Fibroblast of pulmonary artery (primary cell): ENCODE measurements around the gene SLC25A42.

ENCODE experiments used
- DNase-seq: peaks from one replicate; pipeline ENCODE4 v3.0.0-alpha.2; 2010; ENCODE audit warnings: low read depth
- H3K4me3 ChIP-seq: replicated peaks from 2 replicates; pipeline ENCODE4 v1.5.1; 2011; ENCODE audit warnings: low read depth, mild to moderate bottlenecking, control low read depth, low read length, moderate library complexity
- TF ChIP-seq, protein P1 (sequence below): IDR thresholded peaks from 2 replicates; pipeline ENCODE4 v1.5.1; 2011; ENCODE audit warnings: mild to moderate bottlenecking, control low read depth, low read length, inconsistent platforms; ENCODE audit errors: missing control alignments

The SLC25A42 gene

DNA sequence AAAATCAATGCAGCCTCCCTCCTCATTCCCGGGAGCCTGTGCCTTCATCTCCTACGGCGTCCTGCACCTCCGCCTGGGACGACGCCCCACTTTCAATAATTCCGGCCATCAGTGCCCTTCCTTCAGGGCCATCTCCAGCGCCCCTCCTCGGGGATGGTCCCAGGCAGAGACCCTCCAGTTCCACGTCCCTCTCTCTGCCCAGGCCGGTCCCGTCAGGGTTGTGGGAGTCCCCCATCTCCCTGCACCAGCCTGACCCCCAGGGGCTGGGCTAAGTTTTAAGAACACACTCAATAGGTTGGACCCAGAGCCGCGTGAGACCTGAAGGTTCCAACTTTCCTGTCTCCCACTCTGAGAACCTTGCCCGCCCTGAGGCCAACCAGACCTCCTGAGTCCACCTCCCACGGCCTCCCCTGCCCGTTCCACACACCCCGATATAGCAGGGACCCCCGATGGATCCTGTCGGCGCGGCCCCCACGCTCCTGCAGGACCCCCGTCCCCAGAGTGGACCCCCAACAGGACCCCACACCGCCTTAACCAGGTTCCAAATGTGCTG, 73.8 kb downstream of the SLC25A42 start:
- TF ChIP-seq, protein P1, sequence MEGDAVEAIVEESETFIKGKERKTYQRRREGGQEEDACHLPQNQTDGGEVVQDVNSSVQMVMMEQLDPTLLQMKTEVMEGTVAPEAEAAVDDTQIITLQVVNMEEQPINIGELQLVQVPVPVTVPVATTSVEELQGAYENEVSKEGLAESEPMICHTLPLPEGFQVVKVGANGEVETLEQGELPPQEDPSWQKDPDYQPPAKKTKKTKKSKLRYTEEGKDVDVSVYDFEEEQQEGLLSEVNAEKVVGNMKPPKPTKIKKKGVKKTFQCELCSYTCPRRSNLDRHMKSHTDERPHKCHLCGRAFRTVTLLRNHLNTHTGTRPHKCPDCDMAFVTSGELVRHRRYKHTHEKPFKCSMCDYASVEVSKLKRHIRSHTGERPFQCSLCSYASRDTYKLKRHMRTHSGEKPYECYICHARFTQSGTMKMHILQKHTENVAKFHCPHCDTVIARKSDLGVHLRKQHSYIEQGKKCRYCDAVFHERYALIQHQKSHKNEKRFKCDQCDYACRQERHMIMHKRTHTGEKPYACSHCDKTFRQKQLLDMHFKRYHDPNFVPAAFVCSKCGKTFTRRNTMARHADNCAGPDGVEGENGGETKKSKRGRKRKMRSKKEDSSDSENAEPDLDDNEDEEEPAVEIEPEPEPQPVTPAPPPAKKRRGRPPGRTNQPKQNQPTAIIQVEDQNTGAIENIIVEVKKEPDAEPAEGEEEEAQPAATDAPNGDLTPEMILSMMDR, result no peak
- H3K4me3 ChIP-seq, result peak overlapping the region; percentile 95
- peak; percentile 12 for DNase-seq

DNA sequence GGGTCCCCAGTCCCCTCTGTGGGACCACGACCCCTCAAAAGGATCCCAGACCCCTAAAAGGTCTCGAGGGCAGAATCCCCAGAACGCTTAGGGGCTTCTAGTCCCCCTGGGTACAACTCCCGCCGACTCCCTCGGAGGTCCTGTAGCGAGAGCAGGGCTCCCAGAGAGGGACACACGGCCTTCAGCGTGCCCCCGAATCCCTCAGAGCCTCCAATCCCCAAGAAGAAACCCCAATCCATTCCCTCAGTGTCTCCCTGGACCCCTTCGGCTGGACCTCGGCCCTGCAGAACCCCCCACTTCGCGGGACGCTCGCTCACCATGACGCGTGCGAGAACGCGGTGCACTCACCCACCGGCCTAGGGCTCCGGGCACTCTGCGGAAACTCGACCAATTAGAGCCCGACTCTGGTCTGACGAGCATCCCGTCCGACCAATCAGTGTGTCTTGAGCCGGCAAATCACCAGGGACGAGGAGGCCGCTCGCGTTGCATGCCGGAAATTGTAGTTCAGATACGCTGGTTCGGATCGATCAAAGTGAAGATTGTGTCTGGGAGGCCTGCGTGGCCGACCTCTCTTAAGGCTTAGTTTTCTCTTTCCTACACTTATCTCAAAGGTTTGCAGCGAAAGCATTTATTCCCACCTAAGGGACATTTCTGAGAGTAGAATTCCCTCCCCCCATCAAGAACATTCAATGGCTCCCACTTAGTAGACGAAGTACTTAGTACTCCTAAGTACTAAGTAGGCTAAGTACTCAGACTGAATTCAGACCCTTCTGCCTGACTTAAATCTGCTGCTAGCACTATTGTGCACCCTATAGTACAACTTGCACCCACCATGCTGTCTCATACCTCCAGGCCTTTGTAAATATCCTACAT, 74.6 kb downstream of the SLC25A42 start, which contains the start of gene TMEM161A:
Gene TMEM161A (minus strand): TSS at position 370 of the 873 bp plus-strand sequence. CDS start 50 bp downstream, at position 320.
- peak within 1 kb of the TSS; percentile 95 for H3K4me3 ChIP-seq
- TF ChIP-seq, protein P1, result no peak
- DNase-seq, result peak; percentile 99

DNA sequence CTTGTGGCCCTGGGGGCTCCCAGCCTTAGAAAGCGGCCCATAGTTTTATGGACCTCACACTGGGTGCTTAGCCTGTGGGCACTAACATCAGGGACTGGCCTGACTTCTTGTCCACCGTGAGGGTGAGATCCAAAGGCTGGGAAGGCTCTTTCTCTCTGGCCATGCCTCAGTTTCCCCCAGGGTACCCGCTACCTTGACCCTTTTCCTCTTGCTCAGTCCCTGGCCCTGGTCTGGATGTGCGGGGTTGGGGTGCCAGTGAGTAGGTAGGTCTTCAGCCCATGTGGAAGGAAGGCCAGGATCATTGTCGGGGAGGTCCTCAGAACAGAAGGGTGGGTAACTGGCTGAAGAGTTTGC, 76.1 kb downstream of the SLC25A42 start:
- TF ChIP-seq, protein P1, result no peak
- no peak for DNase-seq
- no peak overlapping the region for H3K4me3 ChIP-seq

GRCh38 chr19:19140476-19140875, 76.7 kb downstream of the SLC25A42 start:
- TF ChIP-seq, protein P1, result no peak
- DNase-seq, result no peak
- no peak overlapping the region for H3K4me3 ChIP-seq

GRCh38 chr19:19142347-19142746, 78.6 kb downstream of the SLC25A42 start:
- no peak overlapping the region for H3K4me3 ChIP-seq
- no peak for DNase-seq
- TF ChIP-seq, protein P1, result no peak

- no peak for DNase-seq
- H3K4me3 ChIP-seq, result no peak overlapping the region
- TF ChIP-seq, protein P1, result no peak
Observed at GRCh38 chr19:19145281-19145680, 81.5 kb downstream of the SLC25A42 start.
